SKM-1 treated with dmso at 0.1 percent for 144 hours (cell line): ENCODE results near the gene AGAP1.

Experiments
- DNase-seq: peaks from one replicate; lab custom pipeline; 2025; ENCODE audit not compliant: unreplicated experiment; lab: John Stamatoyannopoulos, UW

Gene AGAP1

DNA sequence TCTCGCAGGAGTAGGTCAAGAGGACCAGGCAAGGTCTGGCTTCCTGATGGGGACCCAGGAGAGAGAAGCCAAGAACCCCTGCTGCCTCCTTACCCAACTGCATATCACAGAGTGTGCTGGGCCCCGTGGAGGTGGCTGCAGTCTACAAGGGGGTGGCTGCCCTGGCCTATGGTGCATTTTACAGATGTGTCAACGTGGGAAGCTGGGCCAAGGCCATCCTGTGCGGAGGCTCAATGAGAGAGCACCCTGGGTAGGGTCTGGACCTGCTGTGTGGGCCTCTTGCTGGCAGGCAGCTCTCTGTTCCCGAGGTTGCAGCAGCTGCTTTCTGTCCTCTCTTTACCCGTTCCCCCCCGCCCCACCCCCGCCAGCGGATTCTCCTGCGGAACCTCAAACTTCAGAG, 612.9 kb downstream of the AGAP1 start:
- DNase-seq: no peak

DNA sequence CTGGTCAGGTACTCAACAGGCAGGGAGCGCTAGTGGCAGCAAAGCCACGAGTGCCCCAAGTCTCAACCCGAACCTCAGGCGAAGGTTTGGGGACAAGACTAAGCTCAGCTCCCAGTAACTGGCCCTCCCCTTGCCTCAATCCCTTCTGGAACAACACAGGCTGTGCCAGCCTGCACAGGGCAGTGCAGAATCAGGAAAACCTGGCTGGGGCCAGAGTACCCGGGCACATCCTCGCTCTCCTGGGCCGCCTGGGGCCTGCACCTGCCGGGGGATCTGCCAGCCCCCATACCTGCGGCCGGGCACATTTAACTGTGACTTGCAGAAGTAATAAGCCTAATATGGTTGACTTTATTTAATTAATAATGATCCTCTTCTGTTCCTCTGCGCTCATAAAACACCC, 613.7 kb downstream of the AGAP1 start:
- DNase-seq: no peak

DNA sequence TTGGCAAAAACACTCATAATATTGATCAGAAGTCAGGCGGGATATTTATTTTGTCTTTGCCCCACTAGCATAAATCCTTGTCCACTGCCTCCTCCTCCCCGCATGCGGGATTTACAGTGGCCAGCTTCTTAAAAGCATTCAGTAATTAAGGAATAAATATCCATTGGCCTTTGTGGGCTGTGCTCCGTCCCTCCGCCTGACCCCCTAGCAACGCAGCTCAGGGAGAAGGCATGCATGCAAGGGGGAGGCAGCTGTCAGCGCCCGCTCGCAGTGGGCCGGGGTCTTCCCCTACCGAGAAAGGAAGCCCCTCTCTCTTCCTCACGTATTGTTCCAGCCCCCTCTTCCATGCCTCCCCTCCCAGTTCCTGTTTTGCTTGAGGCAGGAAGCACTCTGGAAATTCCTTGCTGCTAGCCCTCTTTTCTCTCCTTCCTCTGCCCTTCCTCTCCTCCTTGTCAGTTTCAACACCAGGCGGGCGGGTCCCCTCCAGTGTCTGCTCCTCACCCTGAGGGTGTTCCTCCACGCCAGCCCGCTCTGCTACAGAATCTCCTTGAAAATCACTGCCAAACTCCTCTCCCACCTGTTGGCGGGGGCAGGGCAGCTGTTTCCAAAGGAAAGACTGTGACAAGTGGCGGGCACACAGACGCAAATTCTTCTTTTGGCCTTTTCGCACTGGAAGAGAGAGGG, 614.2 kb downstream of the AGAP1 start:
- DNase-seq: no peak

DNA sequence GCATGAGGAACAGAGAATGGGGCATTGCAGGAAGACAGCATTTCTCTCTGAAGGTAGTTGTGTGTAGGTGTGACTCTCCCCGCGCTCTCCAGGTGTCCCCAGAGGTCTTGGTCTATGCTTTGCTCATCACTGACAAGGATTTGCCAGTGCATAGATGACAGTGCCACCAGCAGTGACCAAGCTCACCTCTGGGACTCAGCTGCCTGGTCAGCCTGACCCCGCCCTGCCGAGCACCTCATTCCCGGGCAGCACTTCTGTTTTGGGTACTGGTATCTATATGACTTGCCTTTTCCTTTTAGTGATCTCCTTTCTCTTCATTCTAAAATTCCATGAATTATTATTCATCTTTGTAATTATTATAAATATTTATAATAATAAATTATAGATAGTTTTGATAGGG, 615.2 kb downstream of the AGAP1 start:
- no peak for DNase-seq

DNA sequence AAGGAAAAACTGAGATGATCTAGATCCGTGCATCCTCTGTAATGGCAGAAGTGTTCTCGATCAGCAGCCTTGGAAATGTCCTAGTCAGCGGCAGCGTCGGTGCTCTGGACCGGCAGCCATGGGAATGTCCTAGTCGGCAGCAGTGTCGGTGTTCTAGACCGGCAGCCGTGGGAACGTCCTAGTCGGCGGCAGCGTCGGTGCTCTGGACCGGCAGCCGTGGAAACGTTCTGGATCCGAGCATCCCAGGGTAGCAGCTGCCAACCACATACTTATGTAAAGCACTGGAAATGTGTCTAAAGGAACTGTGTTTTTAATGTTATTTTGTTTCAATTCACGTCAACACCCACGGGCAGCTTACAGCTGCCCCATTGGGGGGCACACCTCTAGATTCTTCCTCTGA, 615.6 kb downstream of the AGAP1 start:
- no peak for DNase-seq

DNA sequence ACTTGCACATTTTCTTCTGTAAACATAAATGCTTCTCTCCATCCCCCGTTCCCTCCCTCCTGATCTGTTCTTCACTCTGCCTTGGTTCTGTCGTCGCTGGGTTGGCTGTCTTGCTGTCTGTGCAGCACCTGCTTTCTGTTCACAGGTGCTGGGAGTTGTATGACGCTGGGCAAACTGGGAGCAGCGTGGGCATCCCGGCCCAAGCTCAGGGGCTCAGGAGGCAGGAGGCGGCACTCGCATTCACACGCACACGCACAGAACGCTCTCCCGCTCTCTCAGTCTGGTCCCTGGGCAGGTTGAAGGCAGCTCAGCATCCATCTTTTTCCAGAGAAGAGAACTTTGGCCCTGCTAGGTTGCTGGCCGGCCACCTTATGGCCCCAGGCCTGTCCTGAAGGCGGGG, 618.6 kb downstream of the AGAP1 start:
- DNase-seq: no peak

DNA sequence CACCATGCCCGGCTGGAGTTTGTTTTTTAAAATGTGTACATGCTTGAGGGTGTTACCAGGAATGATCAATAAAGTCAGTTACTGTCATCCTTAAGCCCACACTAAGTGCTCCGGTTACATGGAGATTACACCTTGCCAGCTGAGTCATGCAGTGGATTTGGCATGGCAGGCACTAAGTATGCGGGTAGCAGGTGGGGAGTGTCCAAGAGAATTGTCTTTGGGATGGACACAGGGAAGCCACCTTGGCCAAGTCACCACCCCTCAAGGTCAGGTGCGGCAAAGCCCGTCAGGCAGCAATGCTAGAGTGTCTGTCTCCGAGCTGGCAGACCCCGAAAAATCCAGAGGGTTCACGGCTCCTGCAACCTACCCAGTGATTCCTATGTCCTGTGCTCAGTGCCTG, 619.6 kb downstream of the AGAP1 start:
- no peak for DNase-seq

DNA sequence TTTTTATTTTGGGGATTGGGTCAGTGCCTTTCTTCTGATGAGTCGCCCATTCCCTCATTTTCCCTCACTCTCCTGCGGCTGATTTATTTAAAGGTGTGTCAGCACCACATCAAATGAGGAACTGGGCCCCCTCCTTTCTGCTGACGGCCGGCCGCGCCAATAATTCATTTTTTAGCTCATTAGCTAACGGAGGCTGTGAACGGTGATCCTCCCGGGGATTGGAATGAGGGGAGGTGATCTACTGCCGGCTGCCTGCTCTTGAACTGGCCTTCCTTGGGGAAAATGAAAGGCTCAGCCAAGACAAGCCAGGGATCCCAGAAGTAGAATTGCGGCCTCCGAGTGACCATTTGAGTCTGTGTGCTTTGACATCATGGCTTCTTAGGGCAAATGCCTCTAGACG, 620.1 kb downstream of the AGAP1 start:
- DNase-seq: no peak

DNA sequence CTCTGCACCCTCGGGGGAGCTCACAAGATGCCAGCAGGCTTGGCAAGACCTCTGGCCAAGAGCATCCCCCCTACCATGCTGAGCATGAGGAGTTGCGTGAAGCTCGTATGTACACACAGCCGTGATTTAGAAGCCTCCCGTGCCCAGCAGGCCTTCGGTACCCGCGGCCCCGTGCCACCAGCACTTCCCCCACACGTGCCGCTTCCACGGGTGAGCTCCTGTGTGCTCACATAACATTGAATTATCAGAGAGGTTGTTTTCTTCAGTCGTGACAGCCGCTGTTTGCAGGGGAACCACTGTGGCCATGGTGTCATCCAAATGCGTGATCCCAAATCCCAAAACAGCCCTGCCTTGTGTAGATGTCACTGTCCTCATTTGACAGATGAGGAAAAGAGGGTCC, 621.1 kb downstream of the AGAP1 start:
- DNase-seq: no peak

DNA sequence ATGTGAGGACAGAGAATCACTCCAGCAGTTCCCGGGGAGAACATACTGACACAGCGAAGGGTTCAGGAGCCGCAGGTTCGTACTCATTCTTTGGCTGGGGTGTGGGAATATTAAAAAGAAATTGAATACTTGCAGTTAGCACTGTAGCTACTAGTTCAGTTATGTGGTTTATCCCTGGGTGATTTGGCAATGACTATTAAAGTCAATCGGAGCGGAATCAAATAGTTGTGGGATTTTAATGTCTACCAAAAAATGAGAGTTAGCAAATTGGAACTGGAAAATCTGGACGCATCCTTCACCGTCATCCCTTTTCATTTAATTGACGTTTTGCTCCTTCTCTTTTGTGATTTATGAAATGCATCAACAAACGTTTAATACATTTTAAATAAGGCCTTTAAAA, 623.6 kb downstream of the AGAP1 start:
- DNase-seq: no peak

DNA sequence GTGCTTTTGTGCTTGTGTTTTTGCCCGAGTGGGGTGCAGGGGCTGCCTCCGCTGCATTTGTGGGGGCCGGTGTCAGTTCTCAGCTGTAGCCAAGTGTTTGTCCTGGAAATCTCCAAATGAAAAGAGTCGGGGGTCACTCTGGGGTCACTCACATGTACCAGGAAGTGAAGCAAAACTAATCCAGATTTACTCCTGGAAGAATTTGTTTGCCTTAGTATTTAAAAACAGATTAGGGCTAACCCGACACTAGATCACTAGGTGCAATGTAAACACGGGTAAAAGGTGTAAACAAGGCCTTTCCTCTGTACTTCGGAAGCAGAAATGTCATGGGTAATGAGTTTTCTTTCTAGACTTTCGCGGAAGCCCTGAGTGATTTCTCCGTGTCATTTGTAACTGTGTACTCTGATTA, 624.0 kb downstream of the AGAP1 start:
- no peak for DNase-seq

DNA sequence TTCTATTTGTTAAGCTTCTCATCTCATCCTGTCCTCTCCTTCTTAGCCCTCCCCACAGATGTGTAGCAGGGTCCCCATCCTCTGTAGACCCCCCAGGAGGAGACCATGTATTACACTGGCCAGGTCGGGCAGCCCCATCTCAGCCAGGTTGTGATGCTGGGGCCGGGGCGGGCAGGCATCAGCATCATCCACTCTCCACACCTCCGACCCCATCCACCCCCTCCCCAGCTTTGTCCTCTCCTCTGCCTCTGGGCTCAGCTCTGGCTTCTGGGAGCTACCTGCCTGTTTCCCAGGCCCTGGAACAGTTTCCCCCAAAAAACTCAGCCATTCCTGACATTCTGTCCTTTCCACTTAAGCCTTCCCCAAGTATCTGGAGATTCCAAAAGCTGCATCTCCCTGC, 625.2 kb downstream of the AGAP1 start:
- no peak for DNase-seq

DNA sequence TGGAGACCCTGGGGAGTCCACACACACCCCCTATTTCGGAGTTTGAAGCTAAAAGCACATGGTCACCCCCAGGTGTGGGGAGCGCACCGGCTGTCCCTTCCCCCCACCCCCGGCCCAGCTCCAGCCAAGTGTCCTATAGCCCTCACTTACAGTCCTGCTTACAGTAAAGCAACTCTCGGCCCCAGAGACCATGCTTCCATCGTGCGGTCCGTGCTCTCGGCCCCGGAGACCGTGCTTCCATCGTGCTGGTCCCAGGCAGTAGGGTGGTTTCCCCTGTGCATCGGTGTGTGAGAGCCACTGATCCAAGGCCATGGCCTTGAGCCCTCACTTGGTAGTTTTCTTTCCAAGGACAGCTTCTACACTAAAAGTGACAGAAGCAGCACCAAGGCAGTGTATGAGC, 625.6 kb downstream of the AGAP1 start:
- DNase-seq: no peak

DNA sequence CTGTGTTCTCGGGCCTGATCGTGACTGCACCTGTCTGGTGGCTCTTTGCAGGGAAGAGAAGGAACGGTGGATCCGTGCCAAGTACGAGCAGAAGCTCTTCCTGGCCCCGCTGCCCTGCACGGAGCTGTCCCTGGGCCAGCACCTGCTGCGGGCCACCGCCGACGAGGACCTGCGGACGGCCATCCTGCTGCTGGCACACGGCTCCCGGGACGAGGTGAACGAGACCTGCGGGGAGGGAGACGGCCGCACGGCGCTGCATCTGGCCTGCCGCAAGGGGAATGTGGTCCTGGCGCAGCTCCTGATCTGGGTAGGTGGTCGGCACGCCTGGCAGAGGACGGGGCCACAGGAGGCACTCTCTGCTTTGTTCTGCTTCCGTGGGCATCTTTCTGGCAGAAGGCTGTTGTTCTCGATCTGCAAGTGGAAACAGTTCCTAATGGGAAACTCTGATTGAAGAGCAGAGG, 626.3 kb downstream of the AGAP1 start:
- no peak for DNase-seq

DNA sequence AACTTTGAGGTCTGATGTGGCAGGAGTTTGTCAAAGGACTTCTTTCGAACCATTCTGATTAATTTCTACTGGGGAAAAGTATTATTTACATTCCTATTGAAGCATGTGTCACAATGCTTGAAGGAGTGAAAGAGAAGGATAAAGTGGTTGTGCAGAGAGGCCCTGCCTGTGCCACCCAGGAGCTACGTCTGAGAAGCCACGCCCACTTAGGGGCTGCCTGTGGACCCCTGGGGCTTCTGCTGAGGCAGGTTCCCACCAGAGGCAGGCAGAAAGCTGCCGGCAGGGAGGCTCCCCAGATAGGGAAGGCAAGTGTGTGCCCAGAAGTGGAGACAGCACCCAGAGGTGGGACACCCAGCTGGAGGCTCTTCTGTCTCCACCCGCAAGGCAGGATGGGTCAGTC, 627.0 kb downstream of the AGAP1 start:
- no peak for DNase-seq

DNA sequence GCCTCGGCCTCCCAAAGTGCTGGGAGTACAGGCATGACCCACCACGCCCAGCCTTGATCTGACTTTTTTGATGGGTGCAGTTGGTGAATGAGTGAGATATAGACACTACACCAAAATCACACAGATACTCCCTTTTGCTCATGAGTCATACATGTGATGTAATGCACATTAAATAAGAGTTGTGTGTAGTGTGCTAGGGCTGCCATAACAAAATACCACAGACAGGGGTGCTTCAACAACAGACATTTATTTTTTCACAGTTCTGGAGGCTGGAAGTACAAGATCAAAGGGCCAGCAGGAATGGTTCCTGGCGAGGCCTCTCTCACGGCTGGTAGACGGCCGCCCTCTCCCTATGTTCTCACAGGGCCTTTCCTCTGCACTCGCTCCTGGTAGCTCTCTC, 627.7 kb downstream of the AGAP1 start:
- no peak for DNase-seq

DNA sequence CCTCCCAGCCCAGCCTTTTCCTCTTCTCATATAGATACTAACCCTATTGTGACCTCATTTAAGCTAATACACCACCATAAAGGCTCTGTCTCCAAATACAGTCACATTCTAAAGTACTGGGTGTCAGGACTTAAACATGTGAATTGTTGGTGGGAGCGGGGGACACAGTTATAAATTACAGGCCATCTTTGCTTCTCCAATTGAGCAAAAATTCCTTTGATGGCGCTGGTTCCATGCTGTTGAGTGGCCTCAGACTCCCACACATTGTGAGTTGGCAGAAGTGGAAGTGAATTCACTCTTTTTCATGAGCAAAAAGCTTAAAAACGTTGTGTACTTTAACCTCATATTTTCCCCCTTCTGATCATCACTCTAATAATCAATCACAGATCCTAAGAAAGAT, 628.4 kb downstream of the AGAP1 start:
- no peak for DNase-seq

DNA sequence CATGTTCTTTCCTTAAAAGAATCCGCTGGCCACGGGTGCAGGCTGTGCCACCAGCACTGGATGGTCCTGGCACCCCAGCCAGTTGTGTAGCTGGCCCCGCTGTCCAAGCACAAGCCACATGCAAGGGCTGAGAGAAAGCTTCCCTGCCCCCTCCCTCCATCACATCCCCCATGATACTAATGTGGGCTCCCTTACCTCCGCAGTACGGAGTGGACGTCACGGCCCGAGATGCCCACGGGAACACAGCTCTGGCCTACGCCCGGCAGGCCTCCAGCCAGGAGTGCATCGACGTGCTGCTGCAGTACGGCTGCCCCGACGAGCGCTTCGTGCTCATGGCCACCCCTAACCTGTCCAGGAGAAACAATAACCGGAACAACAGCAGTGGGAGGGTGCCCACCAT, 629.9 kb downstream of the AGAP1 start:
- DNase-seq: no peak

DNA sequence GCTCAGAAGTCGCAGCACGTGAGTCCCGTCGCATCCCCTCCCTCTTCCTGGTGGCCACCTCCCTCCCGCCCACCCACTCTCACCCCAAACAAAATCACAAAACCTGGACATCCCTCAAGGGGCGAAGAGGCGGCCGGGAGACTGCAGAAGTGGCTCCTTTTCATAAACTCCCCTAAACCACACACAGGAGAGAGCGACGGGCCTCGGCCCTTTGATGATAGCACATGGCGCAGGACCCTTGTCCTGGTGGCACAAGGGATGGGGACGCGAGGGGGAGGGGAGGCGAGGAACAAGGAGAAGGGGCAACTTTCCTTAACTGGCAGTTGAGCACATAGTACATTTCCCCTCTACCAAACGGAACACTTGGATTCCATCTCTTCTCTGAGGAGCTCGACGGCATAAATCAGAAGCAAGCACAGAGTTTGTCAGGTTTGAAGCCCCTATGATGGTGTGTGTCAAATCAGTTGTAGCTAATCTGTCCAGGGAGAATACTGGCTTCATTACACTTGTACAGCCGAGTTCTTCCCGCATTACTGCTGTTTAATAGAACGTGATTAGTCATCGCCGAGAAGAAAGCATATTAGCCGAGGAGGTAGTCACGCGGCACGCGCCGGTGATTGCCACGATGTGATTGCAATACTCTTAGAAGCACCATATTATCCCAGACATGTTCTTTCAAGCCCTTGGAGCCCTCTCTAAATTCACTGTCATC, 630.5 kb downstream of the AGAP1 start:
- no peak for DNase-seq

DNA sequence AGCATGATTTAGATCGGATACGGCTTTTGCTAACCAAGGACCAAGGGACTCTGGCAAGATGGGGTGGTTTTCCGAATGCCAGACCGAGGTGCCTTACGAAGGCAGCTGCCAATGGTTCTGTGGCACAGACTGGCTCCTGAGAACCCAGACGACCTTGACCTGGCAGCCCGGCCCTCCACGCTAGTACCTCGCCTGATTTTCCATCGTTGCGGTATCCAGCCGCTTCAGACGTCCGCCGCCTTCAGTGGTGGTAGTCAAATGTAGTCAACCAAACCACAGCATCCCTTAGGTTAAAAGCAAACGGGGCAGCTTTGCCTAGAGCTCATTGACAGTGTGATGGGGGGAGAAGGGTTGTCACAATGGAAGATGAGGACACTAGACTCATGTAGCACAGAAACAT, 631.7 kb downstream of the AGAP1 start:
- no peak for DNase-seq

DNA sequence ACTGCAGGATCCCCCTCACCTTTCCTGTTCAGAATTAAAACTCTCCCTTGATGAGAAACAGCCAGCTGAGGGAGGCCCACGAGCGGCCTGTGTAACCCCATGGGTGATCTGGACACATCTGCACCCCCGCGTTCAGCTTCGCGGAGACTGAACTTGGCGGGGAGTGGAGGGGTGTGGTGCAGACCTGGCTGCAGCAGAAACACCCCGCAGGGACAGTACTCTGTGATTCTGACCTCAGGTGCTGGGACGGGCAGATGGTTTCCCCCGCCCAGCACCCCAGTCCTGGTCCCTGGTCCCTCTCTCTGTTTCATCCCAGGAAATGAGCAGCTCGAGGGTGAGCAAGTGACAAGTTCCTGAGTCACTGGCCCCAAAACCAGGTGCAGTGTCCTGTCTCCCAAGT, 633.2 kb downstream of the AGAP1 start:
- DNase-seq: no peak

DNA sequence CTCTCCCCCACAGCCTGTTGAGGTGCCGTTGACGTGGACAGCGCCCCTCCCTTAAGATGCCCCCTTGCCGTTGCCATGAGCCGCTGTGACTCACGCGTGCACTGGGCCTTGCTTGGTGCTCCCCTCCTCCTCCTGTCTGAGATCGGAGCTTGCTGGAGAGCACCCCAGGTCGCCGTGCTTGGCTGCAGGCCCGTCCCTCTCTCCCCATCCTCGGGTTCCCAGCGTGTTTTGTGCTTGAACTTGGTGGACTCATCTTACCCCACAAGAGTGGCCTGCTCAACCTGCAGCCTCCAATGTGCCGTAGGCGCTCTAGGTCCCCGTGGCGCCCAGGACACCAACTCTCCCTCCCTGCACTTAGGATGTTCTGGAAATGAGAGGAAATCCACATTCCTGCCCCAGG, 634.5 kb downstream of the AGAP1 start:
- no peak for DNase-seq

DNA sequence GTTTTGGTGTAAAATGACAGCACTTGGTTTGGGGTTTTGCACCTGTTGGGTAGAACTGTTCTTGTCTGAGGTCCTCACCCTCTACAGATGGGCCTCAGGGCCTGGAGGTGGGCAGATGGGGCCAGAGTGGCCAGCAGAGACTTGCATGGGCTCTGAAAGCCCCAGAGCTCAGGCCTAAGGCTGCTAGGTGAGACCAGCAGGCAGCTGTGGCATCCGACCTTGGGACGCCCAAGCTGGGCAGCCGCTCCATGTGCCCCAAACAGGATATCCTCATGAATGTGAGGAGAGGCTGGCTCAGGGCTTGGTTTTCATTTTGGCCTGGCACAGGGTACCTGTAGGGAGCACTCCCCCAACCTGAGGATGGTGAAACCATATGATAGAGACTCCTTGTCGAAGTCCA, 636.1 kb downstream of the AGAP1 start:
- no peak for DNase-seq
